NCI-H1105 treated with DMSO at 0.1 percent for 48 hours (cell line): ENCODE measurements around the gene PYY.
"Not testable (repeated sequence)": the region's sequence is repeated elsewhere in the genome, so short reads cannot be mapped to it uniquely, and the experiment has no call there.

ENCODE experiments used
- DNase-seq: peaks from one replicate; lab custom pipeline; 2025; lab: John Stamatoyannopoulos, UW

The PYY gene

DNA sequence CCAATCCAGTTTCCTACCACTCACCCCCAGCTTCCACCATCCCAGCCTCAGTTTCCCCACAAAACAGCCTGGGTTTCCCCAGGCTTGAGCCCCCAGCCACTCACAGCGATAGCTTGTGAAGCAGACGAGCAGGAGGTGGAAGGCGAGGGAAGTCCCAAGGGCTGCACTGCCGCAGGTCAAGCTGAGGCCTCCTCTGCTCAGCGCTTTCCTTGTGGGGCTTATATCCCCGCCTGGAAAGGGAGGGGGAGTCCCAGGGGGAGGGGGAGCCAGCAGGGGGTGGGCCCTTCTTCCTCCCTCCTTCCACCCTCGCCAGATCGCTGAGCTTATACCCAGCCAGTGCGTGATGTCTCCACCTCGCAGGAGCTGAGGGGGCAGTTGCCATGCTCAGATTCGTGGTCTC, at the start of gene PYY:
Gene PYY, minus strand, starts transcription at position 195 of the 400 bp plus-strand sequence. CDS start 457 bp downstream, outside the sequence.
- DNase-seq = no peak

DNA sequence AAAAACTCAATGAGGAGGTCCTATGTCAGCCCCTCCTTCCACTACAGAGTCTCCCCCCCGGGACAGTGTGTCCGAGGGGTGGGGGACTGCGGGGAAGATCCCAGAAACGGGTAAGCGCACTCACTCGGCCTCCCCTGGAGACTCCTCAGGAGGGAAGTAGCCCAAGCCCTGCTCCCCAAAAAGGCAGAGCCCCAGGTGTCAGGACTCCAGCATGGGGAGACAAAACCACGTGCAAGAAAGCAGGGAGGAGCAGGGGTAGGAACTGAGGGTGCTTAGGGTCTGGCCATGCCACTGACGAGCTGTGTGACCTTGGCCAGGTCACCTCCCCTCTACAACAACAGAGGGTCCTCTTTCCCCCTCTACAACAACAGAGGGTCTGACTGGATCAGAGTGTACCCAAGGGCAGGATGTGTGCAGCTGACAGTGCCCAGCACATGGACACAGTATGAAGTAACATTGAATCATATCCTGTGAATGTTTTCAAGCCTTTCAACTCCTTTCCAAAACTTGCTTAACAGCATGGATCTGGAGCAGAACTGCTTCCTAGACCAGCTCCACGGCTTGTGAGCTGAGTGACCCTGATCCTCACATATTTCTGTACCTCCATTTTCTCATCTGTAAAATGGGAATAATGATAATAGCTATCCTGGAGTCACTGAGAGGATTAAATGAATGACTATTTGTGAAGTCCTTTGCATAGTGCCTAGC, 48.6 kb upstream of the PYY start:
- no peak for DNase-seq

DNA sequence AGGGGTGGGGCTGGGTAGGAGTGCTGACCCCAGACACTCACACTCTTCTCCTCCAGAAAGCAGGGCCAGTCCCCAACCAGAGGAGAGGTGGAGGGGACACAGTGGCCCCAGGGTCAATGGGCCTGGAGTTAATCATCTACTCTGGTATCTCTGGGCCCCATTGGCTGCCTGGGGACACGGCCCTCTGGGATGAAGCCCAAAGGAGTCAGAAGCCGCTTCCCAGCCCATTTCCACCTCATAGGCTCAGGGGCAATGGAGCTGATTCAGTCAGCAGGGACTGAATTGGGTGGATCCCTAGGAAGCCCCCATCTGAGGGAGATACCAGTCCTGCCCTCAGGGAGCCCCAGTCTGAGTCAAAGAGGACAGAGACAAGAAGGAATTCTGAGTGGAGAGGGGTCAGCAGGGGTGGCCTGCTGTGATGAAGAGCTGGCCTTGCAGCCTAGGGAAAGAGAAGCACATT, 47.8 kb upstream of the PYY start:
- DNase-seq = no peak

DNA sequence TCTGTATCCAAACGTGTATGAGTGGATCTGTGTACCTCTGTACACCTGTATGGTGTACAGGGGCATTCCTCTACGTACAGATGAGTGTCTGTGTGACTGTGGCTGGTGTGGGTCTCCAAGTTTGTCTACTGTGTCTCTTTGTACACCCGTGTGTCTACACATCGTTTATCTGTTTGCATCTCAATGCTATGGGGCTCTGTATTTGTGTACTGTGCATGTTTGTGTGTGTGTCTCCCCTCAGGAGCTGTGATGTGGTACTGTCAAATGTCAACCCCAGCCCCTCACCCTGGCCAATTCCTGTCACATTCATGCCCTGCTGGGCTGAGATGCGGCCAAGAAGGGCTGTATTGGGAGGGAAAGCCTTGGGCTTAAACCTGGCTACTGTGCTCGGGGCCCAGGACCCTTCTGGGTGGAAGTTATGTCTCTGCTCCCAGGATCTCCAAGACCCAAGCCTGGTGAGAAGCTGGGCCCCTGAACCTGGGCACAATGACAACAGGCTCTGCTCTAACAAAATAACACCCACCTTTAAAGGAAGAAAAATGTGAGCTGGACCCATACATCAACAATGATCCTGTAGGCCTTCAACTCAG, 47.2 kb upstream of the PYY start:
- DNase-seq = no peak

DNA sequence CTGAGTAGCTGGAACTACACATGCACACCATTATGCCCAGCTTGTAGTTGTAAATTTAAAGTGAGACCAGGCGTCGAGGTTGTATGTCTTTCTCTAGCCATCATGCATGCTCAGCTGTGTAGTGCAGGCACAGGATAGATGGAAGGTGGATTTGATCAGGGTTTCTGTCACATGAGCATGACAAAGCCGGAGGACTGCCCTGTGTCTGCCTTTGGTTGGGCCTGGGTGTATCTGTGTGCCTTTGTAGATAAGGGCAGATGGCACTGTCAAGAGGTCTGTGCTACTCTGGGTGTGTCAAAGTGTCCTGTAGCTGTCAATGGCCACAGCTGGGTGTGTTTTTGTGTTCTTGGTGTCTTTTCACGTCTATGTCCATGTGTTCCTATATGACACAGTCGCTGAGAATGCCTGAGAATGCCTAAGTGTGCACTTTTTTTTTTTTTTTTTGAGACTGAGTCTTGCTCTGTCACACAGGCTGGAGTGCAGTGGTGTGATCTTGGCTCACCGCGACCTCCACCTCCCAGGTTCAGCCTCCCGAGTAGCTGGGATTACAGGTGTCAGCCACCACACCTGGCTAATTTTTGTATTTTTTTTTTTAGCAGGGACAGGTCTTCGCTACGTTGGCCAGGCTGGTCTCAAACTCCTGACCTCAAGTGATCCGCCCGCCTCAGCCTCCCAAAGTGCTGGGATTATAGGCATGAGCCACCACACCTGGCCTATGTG, 46.6 kb upstream of the PYY start:
- no peak for DNase-seq

DNA sequence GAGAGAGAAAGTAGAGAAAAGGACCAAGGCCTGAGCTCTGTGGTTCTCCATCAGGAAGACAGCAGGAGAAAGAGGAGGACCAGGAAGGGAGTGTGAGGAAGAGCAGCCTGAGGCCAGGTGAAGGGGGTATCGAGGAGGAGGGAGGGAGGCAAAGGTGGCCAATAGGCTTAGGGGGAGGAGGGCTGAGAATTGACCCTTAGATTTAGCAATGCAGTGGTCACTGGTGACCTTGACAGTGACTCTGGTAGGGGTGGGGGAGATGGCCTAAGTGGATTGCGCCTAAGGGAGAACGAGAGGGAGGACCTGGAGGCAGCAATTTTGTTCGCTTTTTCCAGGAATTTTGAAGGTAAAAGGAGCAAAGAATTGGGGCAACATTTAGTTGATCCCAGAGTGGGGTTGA, 45.3 kb upstream of the PYY start:
- no peak for DNase-seq

DNA sequence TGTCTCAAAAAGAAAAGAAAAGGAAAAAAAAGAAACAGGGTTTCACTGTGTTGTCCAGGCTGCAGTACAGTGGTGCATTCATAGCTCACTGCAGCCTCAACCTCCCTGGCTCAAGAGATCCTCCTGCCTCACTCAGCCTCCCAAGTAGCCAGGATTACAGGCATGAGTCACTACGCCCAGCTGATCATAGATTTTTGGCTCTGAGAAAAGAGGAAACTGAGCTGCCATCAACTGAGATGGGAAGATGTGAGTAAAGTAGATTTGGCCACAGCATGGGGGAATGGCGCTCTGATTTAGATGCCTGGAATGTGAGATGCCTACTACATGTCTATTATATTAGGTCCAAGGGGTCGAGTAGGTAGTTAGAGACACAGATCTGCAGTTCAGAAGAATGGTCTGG, 44.8 kb upstream of the PYY start:
- DNase-seq = no peak

DNA sequence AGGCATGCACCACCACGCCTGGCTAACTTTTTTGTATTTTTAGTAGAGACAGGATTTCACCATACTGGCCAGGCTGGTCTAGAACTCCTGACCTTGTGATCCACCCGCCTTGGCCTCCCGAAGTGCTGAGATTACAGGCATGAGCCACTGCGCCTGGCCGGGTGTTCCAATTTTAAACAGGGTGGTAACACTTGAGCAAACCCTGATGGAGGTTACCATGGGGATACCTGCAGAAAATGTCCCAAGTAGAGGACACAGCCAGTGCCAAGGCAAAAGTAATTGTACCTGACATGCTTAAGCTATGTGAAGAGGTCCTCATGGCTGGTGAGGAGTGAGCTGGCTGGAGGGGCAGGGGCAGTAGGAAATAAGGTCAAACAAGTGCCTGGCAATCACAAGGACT, 43.4 kb upstream of the PYY start:
- DNase-seq = not testable (repeated sequence)

DNA sequence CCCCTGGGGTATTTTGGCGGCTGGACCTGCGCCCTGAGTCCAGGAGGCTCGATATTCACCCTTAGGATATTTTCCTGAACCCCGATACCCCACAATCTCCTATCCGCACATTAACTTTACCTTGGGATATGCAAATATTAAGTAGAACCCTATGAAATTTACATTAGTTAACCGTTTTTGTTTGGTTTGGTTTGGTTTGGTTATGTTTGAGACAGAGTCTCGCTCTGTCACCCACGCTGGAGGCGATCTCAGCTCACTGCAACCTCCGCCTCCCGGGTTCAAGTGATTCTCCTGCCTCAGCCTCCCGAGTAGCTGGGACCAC, 41.4 kb upstream of the PYY start:
- no peak for DNase-seq

DNA sequence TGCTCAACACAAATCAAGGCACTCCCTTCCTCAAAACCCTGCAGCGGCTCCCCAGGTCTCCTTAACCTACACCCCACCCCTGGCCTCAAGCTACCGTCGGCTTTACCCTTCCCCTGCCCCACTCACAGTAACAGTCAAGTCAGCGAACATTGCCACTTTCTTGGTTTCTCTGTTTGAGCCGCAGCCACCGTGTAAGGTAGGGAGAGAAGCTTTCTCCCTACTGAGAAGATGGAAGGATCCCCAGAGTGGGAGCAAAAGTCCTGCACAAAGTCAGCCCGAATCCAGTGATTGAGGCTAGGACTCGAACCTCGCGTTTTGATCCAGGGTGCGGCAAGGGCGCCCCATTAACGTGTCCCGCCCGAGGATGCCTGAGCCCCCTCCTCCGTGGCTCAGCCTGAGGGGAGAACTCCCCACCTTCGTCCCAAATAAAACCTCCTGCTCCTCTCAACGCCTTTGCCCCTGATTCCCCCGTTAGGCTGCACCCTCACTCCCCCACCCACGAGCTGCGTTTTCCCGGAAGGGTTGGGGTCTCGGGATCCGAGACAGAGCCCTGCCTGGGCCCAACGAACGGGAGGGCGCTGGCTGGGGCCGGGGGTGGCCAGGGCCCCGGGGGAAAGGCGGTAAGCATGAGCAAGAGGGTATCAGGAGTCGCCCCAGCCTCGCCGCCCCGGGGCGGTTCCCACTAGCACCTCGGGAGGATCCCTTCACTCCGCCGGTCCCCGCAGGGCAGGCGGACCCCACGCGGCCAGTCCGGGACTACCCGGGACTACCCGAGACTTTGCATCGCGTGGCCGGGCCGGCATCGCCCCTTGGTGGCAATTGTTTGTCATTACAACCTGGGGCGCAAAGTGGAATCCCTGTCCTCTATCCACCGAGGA, 40.8 kb upstream of the PYY start:
- DNase-seq = peak; percentile 13

DNA sequence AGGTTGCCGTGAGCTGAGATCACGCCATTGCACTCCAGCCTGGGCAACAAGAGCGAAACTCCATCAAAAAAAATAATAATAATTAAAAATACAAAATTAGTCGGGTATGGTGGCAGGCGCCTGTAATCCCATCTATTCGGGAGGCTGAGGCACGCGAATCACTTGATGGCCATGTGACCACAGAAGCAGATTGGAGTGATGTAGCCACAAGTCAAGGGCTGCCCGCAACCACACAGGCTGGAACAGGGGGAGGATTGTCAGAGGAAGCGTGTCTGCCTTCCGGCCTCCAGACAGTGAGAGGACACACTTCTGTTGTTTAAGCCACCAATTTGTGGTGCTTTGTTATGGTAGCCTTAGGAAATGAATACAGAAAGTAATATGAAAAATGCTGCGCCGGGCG, 38.9 kb upstream of the PYY start:
- DNase-seq = no peak

DNA sequence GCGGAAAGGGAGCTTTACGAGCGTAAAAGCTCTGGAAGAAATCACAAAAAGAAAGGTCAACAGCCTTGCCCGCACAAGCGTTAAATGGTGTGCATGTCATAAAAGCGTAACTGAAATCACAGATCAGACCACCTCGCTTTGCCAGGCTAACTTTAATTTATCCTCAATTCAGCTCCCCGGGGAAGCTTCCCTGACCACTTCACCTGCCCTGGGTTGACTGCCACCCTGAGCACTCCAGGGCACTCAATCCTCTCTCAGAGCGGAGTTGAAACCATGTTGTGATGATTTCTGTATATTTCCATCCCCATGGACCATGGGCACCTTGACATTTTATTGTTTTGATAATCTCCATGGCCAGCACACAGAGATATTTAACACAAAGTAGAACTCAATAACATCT, 34.6 kb upstream of the PYY start:
- no peak for DNase-seq

DNA sequence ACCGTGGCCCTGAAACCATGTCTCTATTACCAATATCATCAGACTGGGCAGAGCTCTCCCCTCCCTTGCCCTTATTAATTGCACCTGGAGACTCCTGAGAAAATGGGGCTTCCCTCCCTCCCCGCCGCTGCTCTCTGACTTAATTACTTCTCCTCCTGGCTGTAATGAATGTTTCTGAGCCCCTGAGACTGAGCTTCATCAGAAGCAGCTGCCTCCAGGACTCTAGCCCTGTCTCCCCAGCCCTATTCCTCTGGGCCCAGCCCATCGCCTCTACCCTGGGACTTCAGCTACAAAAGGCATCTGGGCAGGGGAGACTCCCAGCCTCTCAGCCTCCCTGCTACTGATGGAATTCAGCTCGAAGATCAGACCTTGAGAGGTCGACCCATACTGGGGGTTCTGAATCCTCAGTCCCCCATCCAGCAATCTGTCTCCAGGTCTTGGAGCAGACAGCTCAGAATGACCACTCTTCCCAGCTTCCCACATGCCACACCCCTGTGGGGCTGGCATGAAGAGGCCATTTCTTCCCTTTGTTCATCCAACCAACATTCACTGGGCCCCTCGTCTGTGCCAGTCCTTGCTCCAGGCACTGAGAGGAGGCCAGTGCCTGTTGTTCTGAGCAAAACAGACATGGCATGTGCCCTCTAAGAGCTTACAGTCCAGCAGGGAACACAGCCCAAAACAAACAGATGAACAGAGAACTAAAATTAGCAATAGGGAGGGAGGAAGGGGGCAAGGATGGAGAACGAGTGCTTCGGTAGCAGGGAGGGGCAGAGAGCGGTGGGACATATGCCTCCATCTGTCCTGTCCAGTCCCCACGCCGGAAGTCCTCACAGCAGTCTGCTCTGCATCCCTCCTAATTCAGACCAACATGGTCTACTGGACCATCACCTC, 33.6 kb upstream of the PYY start:
- no peak for DNase-seq

DNA sequence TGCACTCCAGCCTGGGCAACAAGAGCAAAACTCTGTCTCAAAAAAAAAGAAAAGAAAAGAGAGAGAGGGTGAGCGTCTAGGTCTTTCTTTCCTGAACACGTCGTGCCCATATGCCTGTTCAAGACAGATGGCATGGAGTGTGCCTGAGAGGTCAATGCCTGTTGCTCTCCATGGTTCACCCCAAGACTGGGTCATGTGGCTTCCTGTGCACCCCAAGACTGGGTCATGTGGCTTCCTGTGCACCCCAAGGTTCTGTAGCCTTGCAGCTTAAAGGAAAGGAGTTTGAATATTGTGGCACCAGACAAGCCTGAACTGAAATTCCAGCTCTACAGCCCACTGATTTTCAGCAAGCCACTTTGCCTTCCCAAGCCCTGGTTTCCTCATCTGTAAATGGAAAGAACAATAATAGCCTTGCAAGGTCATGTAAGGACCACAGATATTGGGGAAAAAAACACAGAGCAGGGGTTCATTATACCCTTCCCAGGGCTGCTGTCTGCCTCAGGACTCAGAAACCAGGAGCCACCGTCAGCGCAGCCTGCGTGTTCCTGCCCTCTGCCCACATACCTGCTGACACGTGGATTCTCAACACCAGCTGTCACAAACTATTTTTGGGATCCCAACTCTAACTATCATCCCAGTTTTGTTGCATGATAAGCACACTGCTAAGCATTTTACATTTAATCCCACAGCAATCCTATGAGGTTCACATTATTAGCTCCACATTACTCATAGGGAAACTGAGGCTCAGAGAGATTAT, 32.7 kb upstream of the PYY start:
- no peak for DNase-seq

DNA sequence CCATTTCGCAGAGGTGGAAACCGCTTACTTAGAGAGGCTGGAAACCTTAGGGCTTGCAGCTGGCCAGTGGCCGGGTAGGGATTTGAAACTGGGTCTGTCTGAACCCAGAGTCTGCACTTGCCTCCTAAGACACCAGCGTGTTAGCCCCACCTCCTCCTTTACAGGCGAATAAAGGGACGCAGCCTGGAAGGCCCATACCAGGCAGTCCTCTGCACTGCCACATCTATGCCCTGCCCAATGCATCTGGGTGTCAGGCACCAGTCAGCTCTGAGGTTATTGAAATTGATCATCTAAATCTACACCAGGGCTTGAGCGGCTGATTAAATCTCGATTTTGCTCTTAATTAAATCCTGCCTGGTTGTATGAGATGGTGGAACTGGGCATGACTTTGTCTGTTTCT, 30.8 kb upstream of the PYY start:
- DNase-seq = no peak

DNA sequence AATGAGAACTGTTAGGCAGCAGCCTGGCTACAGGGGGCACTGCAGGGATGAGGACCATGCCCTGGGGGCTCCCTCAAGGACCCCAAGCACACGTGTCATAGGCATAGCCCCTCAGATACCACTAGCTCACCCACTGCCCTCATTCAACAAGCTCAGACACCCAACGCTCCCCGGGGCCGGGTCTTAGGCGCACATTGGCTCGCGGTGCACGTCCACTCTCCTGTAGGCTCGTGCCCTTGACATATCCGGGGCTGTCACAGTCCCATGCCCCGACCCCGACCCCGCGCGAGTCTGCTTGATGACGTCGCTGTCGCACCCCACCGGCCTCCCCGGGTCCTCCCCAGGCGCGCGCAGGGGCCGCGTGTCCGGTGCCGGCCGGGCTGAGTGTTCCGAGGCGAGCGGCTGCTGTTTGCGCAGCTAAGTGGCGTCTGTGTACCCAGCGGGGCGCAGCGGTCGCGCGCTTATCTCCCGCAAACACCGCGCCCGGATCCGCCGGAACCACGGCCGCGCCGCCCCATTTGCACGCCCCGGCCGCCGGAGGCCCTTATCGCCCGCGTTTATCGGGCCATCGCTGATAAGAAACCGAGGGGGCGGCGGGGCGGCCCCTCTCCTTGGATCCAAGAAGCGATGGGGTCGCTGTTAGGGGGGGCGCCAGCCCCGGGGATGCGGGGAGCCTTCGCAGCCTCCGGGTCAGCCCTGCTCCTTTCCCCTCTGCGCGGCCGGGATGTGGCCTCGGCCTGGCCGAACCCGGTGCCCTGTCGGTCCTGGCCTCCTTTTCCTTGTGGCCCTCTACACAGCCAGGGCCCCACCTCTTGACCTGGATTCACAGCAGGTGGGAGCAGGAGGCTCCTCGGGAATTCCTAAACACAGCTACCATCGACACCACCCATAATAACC, 30.0 kb upstream of the PYY start:
- no peak for DNase-seq

DNA sequence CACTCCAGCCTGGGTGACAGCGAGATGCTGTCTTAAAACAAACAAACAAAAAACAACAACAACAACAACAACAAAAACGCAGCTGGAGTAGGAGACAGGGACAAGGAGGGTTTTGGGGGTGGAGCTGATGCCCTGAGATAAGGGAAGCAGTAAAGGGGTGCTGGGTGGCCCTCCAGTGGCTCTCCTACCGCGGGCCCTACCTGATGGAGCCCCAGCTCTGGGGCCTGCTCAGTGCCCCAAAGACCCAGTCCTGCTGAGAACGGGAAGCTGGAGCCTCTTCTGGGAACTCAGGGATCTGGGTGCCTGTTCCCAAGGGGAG, 29.4 kb upstream of the PYY start:
- DNase-seq = no peak

DNA sequence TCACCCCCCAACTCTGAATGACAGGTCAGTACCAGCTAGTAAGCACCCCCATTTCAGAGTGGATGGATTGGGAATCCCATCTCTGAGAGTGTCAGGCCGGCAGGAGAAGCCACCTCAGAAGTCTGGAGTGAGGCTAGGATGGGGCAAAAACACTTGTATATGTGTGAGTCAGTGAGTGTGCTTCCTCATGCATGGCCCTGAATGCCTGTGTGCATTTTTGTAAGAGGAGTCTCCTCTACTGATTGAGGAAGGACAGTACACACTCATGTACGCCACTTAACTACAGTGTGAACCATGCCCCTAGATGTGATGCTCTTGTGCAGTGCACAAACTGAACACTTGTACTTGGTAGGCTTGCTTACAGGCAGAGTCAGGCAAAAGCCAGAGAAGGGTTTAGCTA, 28.4 kb upstream of the PYY start:
- no peak for DNase-seq

DNA sequence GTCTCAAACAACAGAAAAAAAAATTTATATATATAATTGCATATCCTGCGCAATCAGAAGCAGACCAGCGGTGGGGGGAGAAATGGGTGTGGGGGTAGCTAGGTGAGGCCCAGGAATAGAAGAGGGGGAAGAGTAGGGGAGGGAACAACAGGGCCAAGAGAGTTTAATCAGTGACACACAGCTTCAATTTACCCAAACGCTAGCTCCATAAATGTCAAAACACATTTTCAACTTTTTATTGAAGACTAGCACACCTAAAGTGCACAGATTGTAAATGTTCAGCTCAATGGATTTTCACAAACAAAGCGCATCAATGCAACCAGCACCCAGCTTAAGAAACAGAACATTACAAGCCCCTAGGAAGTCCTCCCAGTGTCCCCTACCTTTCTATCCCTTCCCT, 25.9 kb upstream of the PYY start:
- no peak for DNase-seq

DNA sequence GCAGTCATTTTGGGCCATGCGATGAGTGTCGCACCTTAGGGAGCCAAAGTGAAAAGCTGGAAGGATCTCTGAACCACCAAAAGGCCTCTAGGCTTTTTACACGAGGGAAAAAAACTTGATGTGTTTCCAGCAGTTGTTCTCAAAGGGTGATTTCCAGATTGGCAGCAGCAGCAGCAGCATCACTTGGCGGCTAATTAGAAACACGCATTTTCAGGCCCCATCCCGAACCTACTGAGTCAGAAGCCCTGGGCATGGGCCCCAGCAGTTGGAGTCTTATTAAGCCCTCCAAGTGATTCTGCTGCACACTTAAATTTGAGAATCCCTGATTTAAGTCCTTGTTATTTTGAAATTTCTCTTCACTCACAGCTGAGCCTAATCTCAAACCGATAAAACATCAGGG, 25.3 kb upstream of the PYY start:
- DNase-seq = no peak
